Activated gamma-delta T cell treated with anti-CD3 and anti-CD28 coated beads, Interleukin-2, amount 50 U/mL, for 16 hours (primary cell): ENCODE results near the gene CRADD.
"Not testable (repeated sequence)": the region's sequence is repeated elsewhere in the genome, so short reads cannot be mapped to it uniquely, and the experiment has no call there.

Source experiments
- DNase-seq: peaks from one replicate; pipeline ENCODE4 v3.0.0-alpha.2; 2020; ENCODE audit warnings: low read depth

The CRADD gene

GRCh38 chr12:93873561-93873960 lies 196.4 kb downstream of the CRADD start:
- no peak for DNase-seq

- no peak for DNase-seq
Observed at GRCh38 chr12:93875157-93875556, 198.0 kb downstream of the CRADD start.

- no peak for DNase-seq
Observed at GRCh38 chr12:93876360-93876759, 199.2 kb downstream of the CRADD start.

GRCh38 chr12:93877446-93877845 lies 200.3 kb downstream of the CRADD start:
- DNase-seq, result no peak

GRCh38 chr12:93879476-93880421 lies 202.6 kb downstream of the CRADD start:
- no peak for DNase-seq

- DNase-seq, result no peak
Observed at GRCh38 chr12:93880853-93881522, 203.8 kb downstream of the CRADD start.

GRCh38 chr12:93882763-93883162 lies 205.6 kb downstream of the CRADD start:
- DNase-seq, result no peak

- DNase-seq, result no peak
Observed at GRCh38 chr12:93883436-93884154, 206.4 kb downstream of the CRADD start.

GRCh38 chr12:93884794-93885460 lies 207.8 kb downstream of the CRADD start:
- DNase-seq, result no peak

- DNase-seq, result not testable (repeated sequence)
Observed at GRCh38 chr12:93885973-93886532, 208.9 kb downstream of the CRADD start.

- no peak for DNase-seq
Observed at GRCh38 chr12:93886533-93887511, 209.6 kb downstream of the CRADD start.

GRCh38 chr12:93888964-93889363 lies 211.8 kb downstream of the CRADD start:
- no peak for DNase-seq

- DNase-seq, result no peak
Observed at GRCh38 chr12:93889516-93890212, 212.5 kb downstream of the CRADD start.

- DNase-seq, result no peak
Observed at GRCh38 chr12:93892423-93893268, 215.5 kb downstream of the CRADD start.

GRCh38 chr12:93894391-93895088 lies 217.4 kb downstream of the CRADD start:
- no peak for DNase-seq

- DNase-seq, result no peak
Observed at GRCh38 chr12:93895089-93895445, 217.9 kb downstream of the CRADD start.

- no peak for DNase-seq
Observed at GRCh38 chr12:93896427-93896826, 219.3 kb downstream of the CRADD start.

GRCh38 chr12:93896952-93897351 lies 219.8 kb downstream of the CRADD start:
- DNase-seq, result no peak
